ENCODE results near the gene SHC2.
A peak's percentile ranks its signal among the peaks of the same experiment; 100 is the strongest.
"Not testable (repeated sequence)": the region's sequence is repeated elsewhere in the genome, so short reads cannot be mapped to it uniquely, and the experiment has no call there.

Gene SHC2

GRCh38 chr19:406971-407510 lies 53.8 kb downstream of the SHC2 start:
- no peak for DNase-seq (ENCODE audit: low spot score)

- no peak for DNase-seq (ENCODE audit: low spot score)
These were observed 54.6 kb downstream of the SHC2 start for GRCh38 chr19:406135-406781.

- peak; percentile 7 for DNase-seq (ENCODE audit: low spot score)
These were observed 55.5 kb downstream of the SHC2 start for GRCh38 chr19:405121-405965.

GRCh38 chr19:403221-404027 lies 57.4 kb downstream of the SHC2 start:
- DNase-seq (ENCODE audit: low spot score): no peak

GRCh38 chr19:402786-403185 lies 58.0 kb downstream of the SHC2 start:
- DNase-seq (ENCODE audit: low spot score): no peak

GRCh38 chr19:401866-402511 lies 58.8 kb downstream of the SHC2 start:
- DNase-seq (ENCODE audit: low spot score): no peak

GRCh38 chr19:400976-401865 lies 59.6 kb downstream of the SHC2 start:
- no peak for DNase-seq (ENCODE audit: low spot score)

GRCh38 chr19:399370-399769 lies 61.5 kb downstream of the SHC2 start:
- DNase-seq (ENCODE audit: low spot score): no peak

GRCh38 chr19:398719-399118 lies 62.1 kb downstream of the SHC2 start:
- DNase-seq (ENCODE audit: low spot score): no peak

GRCh38 chr19:397941-398706 lies 62.7 kb downstream of the SHC2 start:
- no peak for DNase-seq (ENCODE audit: low spot score)

- DNase-seq (ENCODE audit: low spot score): no peak
These were observed 63.5 kb downstream of the SHC2 start for GRCh38 chr19:397321-397720.

- no peak for DNase-seq (ENCODE audit: low spot score)
These were observed 65.4 kb downstream of the SHC2 start for GRCh38 chr19:395467-395866.

GRCh38 chr19:394857-395256 lies 66.0 kb downstream of the SHC2 start:
- DNase-seq (ENCODE audit: low spot score): not testable (repeated sequence)

GRCh38 chr19:393560-393959 lies 67.3 kb downstream of the SHC2 start:
- not testable (repeated sequence) for DNase-seq (ENCODE audit: low spot score)

GRCh38 chr19:392375-392970 lies 68.4 kb downstream of the SHC2 start:
- no peak for DNase-seq (ENCODE audit: low spot score)

- DNase-seq (ENCODE audit: low spot score): no peak
These were observed 69.0 kb downstream of the SHC2 start for GRCh38 chr19:391726-392374.

GRCh38 chr19:391207-391557 lies 69.7 kb downstream of the SHC2 start:
- no peak for DNase-seq (ENCODE audit: low spot score)

GRCh38 chr19:390386-391206 lies 70.2 kb downstream of the SHC2 start:
- no peak for DNase-seq (ENCODE audit: low spot score)

Measured in iPS-NIHi11 (cell line).